ENCODE data around the gene CBX4. TPM values are rescaled to one million over a fixed set of nuclear protein-coding genes. Genes with fewer than 3 reads are reported as not detected.
A peak's percentile ranks its signal among the peaks of the same experiment; 100 is the strongest.

CBX4 gene
- total RNA-seq, 1 experiment from 2014 or later, result 53.5 TPM

- ATAC-seq (peak; percentile 11), DNase-seq (no peak)
- intact Hi-C loops (cut with micrococcal nuclease), result loop anchor here (10.0 kb wide), 1 partner anchor 87 kb away; no protein-coding TSS in a partner anchor
- no peak overlapping the region for H3K27ac ChIP-seq (ENCODE audit: low read length)
- peaks cover 13% of the 10 kb centered on the region for H3K79me2 ChIP-seq (ENCODE audit: low read length)
- H2AFZ ChIP-seq (ENCODE audit: low read length), result no peak overlapping the region
- H3K4me1 ChIP-seq (ENCODE audit: insufficient read depth, low read length), result peaks cover 18% of the 10 kb centered on the region
- no peaks in the 10 kb centered on the region for H3K27me3 ChIP-seq (ENCODE audit: low read length)
- peak overlapping the region; percentile 44; the same call in 1 of the 2 replicates for H3K4me3 ChIP-seq (ENCODE audit: low read length)
- ChIA-PET CTCF (interaction anchor here (0.5 to 0.7 kb wide), 4 partner anchors 20 to 167 kb away, joined by 3 to 7 read pairs (median 5); no protein-coding TSS in a partner anchor), POLR2A (ENCODE audit: unreplicated experiment) (interaction anchor here (0.6 kb wide), 1 partner anchor 315 kb away, joined by 4 read pairs; no protein-coding TSS in a partner anchor)
- no peak for TF ChIP-seq EZH2 (IDR thresholded peaks at IDR 0.05; ENCODE audit: low read length, unreplicated experiment)
- no peak for TF ChIP-seq EZH2phosphoT487 (IDR thresholded peaks at IDR 0.05; ENCODE audit: borderline replicate concordance, low read length)
- TF ChIP-seq CTCF (conservative IDR thresholded peaks at IDR 0.05; ENCODE audit: low read depth, low read length), result no peak
- H3K9me3 ChIP-seq (ENCODE audit: low read length), result no peaks in the 10 kb centered on the region
- no peaks in the 10 kb centered on the region for H3K9me2 ChIP-seq (replicated peaks; ENCODE audit: low read length)
- H3K9ac ChIP-seq (ENCODE audit: low read length), result no peak overlapping the region
- H3K36me3 ChIP-seq (ENCODE audit: low read depth, low read length), result peaks cover 14% of the 10 kb centered on the region; the same call in 1 of the 2 replicates
- peak overlapping the region; percentile 63 for H3K4me2 ChIP-seq (ENCODE audit: low read length)
- no TSS peak for BruUV-seq (replicated peaks)
- no peaks in the 10 kb centered on the region for H3F3A ChIP-seq (ENCODE audit: low read length, unreplicated experiment)
- H4K20me1 ChIP-seq (ENCODE audit: low read length), result peaks cover 21% of the 10 kb centered on the region
These were observed 7.7 kb downstream of the CBX4 start for GRCh38 chr17:79831265-79832217.

- BruUV-seq (replicated peaks), result no TSS peak
- Histone ChIP-seq H3K9me3 (ENCODE audit: low read length) (no peaks in the 10 kb centered on the region), H3K9ac (ENCODE audit: low read length) (no peak overlapping the region), H3K9me2 (replicated peaks; ENCODE audit: low read length) (no peaks in the 10 kb centered on the region), H3K36me3 (ENCODE audit: low read depth, low read length) (peaks cover 14% of the 10 kb centered on the region; the same call in 1 of the 2 replicates), H3K4me2 (ENCODE audit: low read length) (no peak overlapping the region), H3K79me2 (ENCODE audit: low read length) (peaks cover 6% of the 10 kb centered on the region), H3F3A (ENCODE audit: low read length, unreplicated experiment) (no peaks in the 10 kb centered on the region), H3K27ac (ENCODE audit: low read length) (no peak overlapping the region), H4K20me1 (ENCODE audit: low read length) (peaks cover 15% of the 10 kb centered on the region), H3K27me3 (ENCODE audit: low read length) (no peaks in the 10 kb centered on the region), H3K4me3 (ENCODE audit: low read length) (no peak overlapping the region), H3K4me1 (ENCODE audit: insufficient read depth, low read length) (peaks cover 14% of the 10 kb centered on the region), H2AFZ (ENCODE audit: low read length) (no peak overlapping the region)
- ChIA-PET POLR2A (ENCODE audit: unreplicated experiment) (interaction anchor here (0.6 kb wide), 1 partner anchor 315 kb away, joined by 4 read pairs; no protein-coding TSS in a partner anchor), CTCF (interaction anchor here (0.5 to 0.7 kb wide), 3 partner anchors 19 to 167 kb away, joined by 3 to 7 read pairs (median 7); no protein-coding TSS in a partner anchor)
- intact Hi-C loops (cut with micrococcal nuclease), result loop anchor here (10.0 kb wide), 1 partner anchor 86 kb away; no protein-coding TSS in a partner anchor
- no peak for TF ChIP-seq EZH2 (IDR thresholded peaks at IDR 0.05; ENCODE audit: low read length, unreplicated experiment)
- TF ChIP-seq CTCF (conservative IDR thresholded peaks at IDR 0.05; ENCODE audit: low read depth, low read length), result no peak
- DNase-seq (no peak), ATAC-seq (no peak)
These were observed 8.4 kb downstream of the CBX4 start for GRCh38 chr17:79830763-79831264.

Measured in PC-3 (cell line).